ENCODE data around the gene PHF21B.

The PHF21B gene

DNA sequence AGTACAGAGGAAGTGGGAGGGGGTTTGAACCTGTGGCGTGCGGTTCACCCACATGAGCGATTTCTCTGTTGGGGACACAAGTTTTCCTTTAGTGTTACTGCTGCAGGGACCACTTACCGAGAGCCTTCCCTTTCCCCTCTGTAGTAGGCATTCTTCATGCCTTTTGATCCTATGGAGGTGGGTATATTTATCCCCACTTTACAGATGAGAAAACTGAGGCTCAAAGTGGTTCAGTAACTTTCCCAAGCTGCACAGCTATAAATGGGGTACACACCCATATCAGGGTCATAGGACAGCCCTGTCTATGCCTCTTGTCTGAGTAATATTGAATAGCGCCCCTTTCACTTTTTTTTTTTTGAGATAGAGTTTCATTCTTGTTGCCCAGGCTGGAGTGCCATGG lies 3.3 kb upstream of the PHF21B start:
- no peak for DNase-seq

GRCh38 chr22:45010532-45010900 lies 711 bp upstream of the PHF21B start:
- no peak for DNase-seq

GRCh38 chr22:45008751-45009605 lies 827 bp downstream of the PHF21B start:
- DNase-seq = no peak

DNA sequence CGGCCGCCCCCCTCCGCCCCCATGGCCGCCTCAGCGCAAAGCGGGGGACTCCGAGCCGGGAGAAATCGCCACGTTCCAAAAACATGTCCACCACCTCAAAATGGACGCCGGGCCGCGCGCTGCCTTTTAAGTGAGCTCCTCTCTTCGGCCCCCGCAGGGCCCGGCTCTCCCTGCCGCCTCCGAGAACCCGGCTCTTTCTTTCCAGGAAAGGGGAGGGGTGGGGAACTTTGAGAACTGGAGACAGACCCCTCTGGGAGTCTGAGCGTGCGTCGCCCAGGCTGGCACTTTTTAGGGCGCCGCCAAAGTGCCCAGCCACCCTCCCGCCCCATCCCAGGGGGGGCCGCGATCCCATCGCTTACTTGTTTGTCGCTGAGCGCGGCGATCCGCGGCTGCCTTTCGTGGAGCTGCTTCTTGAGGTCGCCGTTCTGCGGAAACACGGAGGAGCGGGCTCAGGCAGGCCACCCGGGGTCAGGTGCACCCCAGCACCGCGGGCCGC lies 1.6 kb downstream of the PHF21B start:
- no peak for DNase-seq

DNA sequence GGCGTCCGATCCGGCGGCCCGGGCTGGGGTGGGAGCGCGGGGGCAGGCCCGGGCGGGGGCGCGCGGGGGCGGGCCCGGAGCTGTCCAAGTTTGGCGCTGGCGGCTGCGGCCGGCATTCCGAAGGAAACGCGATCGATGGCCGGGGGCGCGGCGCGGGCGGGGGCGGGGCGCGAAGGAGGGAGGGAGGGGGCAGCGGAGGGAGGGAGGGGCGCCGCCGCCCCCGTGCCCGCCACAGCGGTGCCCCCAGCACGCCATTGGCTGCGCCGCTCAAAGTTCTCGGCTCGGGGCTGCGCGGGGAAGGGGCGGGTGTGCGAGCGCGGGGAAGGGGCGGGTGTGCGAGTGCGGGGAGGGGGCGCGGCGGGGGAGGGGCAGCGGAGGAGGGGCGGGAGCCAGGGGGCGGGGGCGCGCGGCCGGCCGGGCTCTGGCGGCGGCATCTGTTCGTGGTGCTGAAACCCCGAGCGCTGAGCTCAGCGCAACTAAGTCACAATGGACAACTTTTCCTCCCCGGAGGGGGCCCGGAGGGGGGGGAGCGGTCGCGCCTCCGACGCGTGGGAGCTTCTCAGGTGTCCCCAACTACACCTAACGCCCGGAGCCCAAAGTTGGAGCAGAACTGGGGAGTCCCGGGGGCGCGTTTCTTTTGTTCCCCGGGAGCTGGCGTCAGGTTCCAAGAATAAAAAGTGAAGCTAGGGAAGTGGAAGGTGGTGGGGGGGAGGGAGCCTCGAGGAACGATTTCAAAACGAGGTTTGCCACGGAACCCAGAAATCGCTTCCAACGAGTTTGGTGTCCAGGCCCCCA lies 2.2 kb downstream of the PHF21B start:
- no peak for DNase-seq

DNA sequence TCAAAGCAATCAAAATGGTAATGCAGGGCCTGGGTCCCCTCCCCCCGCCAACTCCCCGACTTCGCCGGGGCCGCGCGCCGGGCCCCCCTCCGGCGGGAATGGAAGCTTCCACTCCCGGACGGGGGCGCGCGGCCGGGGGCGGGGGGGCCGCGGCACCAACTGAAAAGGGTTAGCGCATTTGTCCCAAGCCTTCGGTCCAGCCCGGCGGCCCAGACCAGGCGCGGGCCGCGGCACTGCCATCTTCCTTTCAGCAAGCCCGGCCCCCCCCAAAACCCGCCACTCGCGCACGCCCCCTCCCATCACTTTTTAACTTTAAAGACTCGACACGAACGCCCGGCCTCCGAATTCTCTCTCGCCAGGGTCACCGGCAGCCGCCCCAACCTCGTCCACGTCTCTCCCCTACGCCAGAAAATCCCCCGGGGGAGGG lies 2.8 kb downstream of the PHF21B start:
- DNase-seq = no peak

- no peak for DNase-seq
Measured at GRCh38 chr22:45006111-45006963, 3.5 kb downstream of the PHF21B start.

- no peak for DNase-seq
Measured at GRCh38 chr22:45001653-45002052, 8.2 kb downstream of the PHF21B start.

GRCh38 chr22:45000330-45000729 lies 9.5 kb downstream of the PHF21B start:
- no peak for DNase-seq

- no peak for DNase-seq
Measured at GRCh38 chr22:44999687-45000086, 10.1 kb downstream of the PHF21B start.

GRCh38 chr22:44999231-44999630 lies 10.6 kb downstream of the PHF21B start:
- no peak for DNase-seq

- DNase-seq = no peak
Measured at GRCh38 chr22:44998296-44998695, 11.5 kb downstream of the PHF21B start.

GRCh38 chr22:44997060-44997459 lies 12.7 kb downstream of the PHF21B start:
- DNase-seq = no peak

GRCh38 chr22:44996648-44997047 lies 13.2 kb downstream of the PHF21B start:
- no peak for DNase-seq

DNA sequence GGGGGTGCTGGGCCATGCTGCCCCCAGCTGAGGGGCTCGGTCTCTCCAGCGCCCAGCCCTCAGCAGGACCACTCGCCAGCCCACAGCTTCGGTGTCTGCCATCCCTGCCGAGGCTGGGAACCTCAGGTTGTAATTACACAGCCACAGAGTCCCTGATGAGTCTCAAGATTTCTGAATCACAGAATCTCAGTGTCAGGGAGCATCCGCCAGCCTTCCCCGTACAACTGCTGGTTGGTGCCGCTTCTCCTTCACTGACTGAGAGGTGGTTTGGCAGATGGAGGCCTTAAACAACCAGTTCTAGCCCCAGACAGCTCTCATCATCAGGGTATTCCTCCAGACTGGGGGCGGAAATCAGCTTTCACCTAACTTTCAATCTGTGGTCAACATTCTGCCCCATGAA lies 13.7 kb downstream of the PHF21B start:
- no peak for DNase-seq

- DNase-seq = no peak
Measured at GRCh38 chr22:44995715-44996114, 14.1 kb downstream of the PHF21B start.

- no peak for DNase-seq
Measured at GRCh38 chr22:44995105-44995514, 14.7 kb downstream of the PHF21B start.

GRCh38 chr22:44994399-44995104 lies 15.3 kb downstream of the PHF21B start:
- no peak for DNase-seq

DNA sequence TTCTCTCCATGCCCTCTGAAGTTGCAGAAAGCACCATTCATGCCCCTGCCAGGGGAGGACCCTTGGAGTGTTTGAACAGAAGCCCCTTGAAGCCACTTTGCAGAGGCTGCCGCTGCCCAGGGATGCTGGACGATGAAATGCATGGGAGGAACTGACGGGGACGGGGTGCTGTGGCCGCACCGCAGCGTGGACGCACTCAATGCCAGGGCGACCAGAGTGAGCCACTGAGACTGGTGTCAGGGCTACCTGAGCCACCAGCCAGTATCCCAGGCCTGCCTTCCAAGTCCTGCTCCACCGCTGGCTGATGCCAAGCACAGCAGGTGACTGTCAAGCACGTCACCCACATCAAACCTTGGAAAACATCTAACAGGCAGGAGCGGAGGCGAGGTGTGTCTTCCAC lies 17.6 kb downstream of the PHF21B start:
- no peak for DNase-seq

GRCh38 chr22:44991218-44991617 lies 18.6 kb downstream of the PHF21B start:
- DNase-seq = no peak

DNA sequence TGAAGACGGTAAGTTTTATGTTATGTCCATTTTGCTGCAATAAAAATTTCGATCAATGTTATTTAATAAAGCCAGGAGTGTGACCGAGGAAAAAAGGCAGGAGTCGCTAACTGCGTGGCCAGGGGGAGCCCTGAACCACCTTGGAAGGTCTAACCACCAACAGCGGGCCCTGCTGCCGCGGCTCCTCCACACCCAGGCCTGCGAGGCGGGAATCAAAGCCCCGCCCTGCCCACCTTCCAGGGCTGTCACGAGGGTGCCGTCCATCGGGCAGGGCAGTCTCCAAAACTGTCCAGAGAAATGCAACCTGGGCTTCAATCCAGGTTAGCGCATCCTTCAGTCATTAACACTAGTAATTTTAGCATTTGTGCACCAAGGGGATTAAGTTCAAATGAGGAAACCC lies 19.0 kb downstream of the PHF21B start:
- no peak for DNase-seq

DNA sequence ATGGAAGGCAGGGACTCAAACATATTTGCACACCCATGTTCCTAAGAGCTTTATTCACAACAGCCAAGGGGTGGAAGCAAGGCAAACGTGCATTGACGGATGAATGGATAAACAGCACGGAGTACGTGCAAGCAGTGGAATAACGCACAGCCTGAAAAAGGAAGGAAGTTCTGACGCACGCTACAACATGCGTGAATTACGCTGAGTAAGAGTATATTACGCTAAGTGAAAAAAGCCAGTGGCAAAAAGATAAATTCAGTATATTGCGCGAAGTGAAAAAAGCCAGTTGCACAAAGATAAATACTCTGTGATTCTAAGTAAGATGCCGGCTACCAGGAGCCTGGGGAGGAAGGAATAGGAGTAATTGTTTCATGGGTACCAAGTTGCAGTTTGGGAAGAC lies 19.5 kb downstream of the PHF21B start:
- DNase-seq = no peak

Data from activated CD4-positive, alpha-beta T cell treated with anti-CD3 and anti-CD28 coated beads for 1 hour (primary cell).